Measurements from ENCODE around the gene BLOC1S6.

DNA sequence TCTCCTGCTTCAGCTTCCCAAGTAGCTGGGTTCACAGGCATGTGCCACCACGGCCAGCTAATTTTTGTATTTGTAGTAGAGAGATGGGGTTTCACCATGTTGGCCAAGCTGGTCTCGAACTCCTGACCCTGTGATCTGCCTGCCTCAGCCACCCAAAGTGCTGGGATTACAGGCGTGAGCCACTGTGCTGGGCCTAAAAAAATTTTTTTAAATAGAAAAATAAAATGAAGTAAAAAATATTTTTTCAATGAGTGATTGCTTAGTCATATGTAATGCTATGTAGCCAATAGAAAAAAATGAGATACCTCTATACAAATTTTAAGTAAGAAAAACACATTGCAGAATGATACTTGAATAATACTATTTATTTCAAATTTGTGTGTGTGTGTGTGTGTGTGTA lies 36.7 kb upstream of the BLOC1S6 start:
- TF ChIP-seq CTCF (IDR thresholded peaks at IDR 0.05) (no peak), POLR2A (IDR thresholded peaks at IDR 0.05) (no peak), EP300 (IDR thresholded peaks at IDR 0.05) (no peak)
